Measurements from ENCODE around the gene NBPF12.
"Not testable (repeated sequence)": the region's sequence is repeated elsewhere in the genome, so short reads cannot be mapped to it uniquely, and the experiment has no call there.

The NBPF12 gene

DNA sequence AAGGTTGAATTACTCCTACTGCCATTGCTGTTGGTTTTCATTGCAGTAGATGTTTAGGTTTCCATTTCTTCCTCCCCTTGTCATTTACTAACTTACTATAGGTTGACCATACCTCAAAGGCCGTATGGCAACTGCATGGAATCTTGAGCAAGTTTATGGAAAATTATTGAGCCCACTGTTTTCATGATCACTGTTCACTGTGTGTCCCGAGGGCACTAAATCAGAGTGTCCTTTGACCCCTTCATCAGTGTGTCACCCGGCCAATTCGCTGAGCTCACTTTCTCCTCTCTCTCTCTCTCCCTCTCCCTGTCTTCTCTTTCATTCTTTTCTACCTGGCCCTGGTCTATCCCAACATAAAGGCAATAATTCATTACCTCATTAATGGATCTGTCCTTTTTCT is 47.7 kb downstream of the NBPF12 start:
- DNase-seq = not testable (repeated sequence)

DNA sequence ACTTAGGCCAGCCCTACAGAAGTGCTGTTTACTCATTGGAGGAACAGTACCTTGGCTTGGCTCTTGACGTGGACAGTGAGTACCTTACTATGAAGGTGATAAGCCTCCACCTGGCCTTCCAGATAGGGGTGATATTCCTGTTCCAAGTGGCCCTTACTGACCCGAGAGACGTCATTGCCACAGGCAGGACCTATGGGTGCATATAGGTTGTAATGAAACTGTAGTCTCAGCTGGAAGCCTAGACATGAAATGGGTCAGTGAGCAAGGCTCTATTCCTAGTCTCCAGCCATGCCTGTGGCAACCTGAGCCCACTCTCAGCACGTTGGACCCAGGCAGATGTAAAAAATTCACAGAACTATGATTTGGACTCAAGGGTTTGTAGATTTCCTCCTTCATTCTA is 48.3 kb downstream of the NBPF12 start:
- not testable (repeated sequence) for DNase-seq

DNA sequence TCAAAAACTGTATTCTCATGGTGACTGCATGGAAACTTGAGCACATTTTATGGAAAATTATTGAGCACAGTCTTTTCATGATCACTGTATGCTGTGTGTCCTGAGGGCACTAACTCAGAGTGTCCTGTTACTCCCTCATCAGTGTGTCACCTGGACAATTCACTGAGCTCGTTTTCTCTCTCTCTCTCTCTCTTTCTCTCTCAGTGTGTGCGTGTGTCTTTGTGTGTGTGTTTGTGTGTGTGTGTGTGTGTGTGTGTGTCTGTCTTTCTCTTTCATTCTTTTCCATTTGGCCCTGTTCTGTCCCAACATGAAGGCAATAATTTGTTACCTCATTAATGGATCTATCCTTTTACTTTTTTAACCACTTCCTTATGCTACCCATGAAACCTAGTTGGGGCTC is 49.4 kb downstream of the NBPF12 start:
- not testable (repeated sequence) for DNase-seq

DNA sequence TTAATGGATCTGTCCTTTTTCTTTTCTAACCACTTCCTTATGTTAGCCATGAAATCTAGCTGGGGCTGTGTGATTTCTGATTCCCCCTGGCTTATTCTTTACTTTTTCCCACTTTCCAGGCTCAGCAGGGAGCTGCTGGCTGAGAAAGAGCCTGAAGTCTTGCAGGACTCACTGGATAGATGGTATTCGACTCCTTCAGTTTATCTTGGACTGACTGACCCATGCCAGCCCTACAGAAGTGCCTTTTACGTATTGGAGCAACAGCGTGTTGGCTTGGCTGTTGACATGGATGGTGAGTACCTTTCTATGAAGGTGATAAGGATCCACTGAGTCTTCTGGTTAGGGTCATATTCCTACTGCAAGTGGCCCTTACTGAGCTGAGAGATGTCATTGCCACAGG is 51.3 kb downstream of the NBPF12 start:
- not testable (repeated sequence) for DNase-seq

DNA sequence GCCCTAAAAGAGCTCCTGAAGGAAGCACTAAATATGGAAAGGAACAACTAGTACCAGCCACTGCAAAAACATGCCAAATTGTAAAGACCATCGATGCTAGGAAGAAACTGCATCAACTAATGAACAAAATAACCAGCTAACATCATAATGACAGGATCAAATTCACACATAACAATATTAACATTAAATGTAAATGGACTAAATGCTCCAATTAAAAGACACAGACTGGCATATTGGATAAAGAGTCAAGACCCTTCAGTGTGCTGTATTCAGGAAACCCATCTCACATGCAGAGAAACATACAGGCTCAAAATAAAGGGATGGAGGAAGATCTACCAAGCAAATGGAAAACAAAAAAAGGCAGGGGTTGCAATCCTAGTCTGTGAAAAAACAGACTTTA is 70.4 kb downstream of the NBPF12 start:
- not testable (repeated sequence) for DNase-seq

DNA sequence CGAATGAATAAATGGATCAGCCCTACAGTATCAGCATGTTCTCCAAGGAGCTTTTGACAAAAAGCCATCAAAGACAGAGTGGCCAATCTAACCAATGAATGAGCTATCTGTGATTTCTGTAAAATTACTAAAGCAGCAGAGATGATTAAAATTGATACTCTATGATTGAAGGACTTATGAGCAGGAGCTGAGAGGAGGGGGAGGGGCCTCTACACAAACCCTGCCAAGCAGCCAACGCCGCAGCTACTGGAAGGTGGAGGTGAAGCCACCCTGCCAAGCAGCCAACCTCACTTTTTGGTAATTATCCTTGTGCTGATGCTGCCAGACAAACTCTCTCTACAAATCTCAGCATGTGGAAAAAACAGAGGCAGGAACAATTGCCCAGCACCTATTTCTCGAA is 88.9 kb downstream of the NBPF12 start:
- DNase-seq = peak; percentile 14

DNA sequence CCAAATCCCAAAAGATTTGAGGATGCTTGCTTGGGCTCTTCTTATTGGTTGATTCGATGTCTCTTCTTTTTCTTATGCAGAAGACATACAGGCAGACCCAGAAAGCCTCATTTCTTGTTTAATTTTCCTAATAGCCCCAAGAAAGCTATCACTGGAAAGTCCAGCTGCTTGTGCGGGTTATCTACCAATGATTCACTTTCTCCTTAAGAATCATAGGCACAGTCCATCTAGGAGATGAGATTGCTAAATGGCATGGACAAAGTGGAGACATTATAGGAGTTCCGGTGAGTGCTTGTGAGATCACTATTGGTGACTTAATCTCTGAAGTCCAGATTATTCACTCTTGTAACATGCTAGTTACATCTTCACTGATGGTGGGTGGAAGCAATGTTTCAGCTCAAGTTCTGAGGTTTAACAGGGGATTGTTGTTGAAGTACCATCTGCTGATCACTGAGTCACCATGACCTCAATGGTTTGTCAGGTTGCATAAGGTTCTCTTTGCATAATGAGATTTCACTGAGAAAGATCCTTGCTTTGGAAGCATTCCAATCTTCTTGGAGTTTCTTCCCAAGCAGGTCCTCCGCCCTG is 92.0 kb downstream of the NBPF12 start:
- DNase-seq = not testable (repeated sequence)

DNA sequence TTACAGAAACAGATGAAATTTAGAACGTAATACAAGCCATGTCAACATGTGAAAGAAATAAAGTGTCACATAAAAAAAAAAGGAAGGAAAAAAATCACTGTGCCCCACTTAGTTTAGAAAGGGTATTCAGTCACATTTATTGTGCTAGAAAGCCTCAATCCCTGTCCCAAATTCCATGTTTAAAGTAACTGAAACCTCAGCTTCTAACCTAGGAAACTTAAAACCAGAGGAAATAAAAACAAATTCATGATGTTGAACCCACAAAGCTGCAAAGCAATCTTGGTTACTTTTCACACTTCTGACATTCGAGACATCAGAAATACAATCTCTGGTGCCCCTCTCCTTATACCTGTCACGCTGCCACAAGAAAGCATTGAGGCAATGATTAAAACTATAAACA is 101.8 kb downstream of the NBPF12 start:
- DNase-seq = no peak

DNA sequence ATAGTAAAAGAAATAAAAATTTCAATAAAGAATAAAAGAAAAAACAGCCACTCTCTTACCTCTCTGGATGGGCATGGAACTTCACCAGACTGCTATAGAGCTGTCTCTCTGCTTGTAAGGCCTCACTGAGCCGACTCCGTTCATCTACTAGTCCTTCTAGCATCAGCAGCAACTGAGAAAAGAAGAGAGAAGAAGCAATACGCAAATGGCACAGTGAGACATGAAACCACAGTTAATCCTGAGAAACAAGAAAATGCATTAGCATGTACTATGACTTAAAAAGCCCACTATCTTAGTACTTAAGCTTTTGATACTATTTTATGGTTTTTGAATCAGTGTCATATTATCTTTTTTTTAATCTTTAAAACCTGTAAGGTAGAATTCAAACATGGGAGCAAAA is 104.8 kb downstream of the NBPF12 start:
- not testable (repeated sequence) for DNase-seq

DNA sequence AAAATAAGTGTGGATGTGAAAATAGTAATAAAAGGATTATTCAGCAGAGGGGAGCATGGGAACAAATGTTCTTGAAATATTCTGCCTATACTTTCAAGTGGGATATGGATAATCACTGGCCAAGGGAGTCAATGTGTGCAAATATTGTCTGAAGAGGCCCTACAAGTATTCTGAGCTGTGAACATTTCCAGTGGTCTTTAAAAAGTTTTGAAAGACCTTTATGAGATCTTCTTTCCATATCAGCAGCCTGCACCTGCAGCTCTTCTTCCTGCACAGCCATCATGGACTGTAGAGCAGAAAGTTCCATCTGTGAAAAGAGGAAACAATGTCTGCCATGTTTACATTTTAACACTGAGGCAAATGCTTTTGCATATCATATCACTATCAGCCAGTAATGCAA is 106.4 kb downstream of the NBPF12 start:
- DNase-seq = not testable (repeated sequence)

All from stimulated activated CD4-positive, alpha-beta T cell treated with anti-CD3 and anti-CD28 coated beads, Interleukin-1b, Interleukin-23, amount 100 ng/mL, for 48 hours (primary cell).